ENCODE data around the gene EGLN1.

Gene EGLN1

DNA sequence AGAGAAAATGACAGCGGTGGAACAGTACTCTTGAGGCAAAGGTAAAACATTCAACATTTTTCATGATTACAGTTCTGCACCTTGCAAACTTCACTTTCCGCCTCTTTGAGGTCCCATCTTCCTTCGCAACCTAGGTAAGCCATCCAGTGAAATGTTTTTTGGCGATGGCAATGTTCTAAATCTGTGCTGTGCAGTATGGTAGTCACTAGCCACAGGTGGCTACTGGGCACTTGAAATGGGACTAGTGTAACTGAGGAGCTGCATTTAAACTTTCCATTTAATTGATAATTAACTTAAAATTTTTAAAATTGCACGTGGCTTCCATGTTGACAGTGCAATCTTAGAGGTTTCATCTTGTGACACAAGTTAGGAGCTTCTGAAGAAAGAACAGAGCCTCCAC is 97.4 kb downstream of the EGLN1 start:
- Mint-ChIP-seq H3K4me1 (ENCODE audit: low read depth) (peaks cover 3% of the 10 kb centered on the region), H3K4me3 (no peak overlapping the region), H3K36me3 (ENCODE audit: low read depth) (no peaks in the 10 kb centered on the region), H3K27ac (no peak overlapping the region), H3K9me3 (no peaks in the 10 kb centered on the region), H3K27me3 (no peaks in the 10 kb centered on the region)
- no peak for DNase-seq

GRCh38 chr1:231322880-231323530 is 99.1 kb downstream of the EGLN1 start:
- no peak for DNase-seq
- H3K27me3 Mint-ChIP-seq: no peaks in the 10 kb centered on the region
- no peak overlapping the region for H3K4me3 Mint-ChIP-seq
- no peak overlapping the region for H3K27ac Mint-ChIP-seq
- no peaks in the 10 kb centered on the region for H3K9me3 Mint-ChIP-seq
- no peaks in the 10 kb centered on the region for H3K36me3 Mint-ChIP-seq (ENCODE audit: low read depth)
- no peaks in the 10 kb centered on the region for H3K4me1 Mint-ChIP-seq (ENCODE audit: low read depth)

DNA sequence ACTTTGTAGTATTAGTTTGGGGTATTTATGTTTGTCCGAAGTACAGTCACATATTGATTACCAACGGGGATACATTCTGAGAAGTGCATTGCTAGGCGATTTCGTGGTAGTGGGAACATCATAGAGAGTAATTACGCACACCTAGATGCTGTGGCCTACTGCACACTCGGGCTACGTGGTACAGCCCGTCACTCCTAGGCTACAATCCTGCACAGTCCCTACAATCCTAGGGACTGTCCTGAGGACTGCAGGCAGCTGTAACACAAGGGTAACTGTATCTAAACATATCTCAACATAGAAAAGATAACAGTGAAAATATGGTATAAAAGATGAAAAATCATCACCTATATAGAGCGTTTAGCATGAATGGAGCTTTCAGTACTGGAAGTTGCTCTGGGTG is 103.0 kb downstream of the EGLN1 start:
- Mint-ChIP-seq H3K4me1 (ENCODE audit: low read depth) (peaks cover 1% of the 10 kb centered on the region), H3K9me3 (no peaks in the 10 kb centered on the region), H3K27ac (no peak overlapping the region), H3K36me3 (ENCODE audit: low read depth) (no peaks in the 10 kb centered on the region), H3K27me3 (no peaks in the 10 kb centered on the region), H3K4me3 (no peak overlapping the region)
- no peak for DNase-seq

GRCh38 chr1:231318568-231318967 is 103.5 kb downstream of the EGLN1 start:
- Mint-ChIP-seq H3K9me3 (no peaks in the 10 kb centered on the region), H3K27ac (no peak overlapping the region), H3K4me1 (ENCODE audit: low read depth) (peaks cover 1% of the 10 kb centered on the region), H3K36me3 (ENCODE audit: low read depth) (no peaks in the 10 kb centered on the region), H3K4me3 (no peak overlapping the region), H3K27me3 (no peaks in the 10 kb centered on the region)
- no peak for DNase-seq

DNA sequence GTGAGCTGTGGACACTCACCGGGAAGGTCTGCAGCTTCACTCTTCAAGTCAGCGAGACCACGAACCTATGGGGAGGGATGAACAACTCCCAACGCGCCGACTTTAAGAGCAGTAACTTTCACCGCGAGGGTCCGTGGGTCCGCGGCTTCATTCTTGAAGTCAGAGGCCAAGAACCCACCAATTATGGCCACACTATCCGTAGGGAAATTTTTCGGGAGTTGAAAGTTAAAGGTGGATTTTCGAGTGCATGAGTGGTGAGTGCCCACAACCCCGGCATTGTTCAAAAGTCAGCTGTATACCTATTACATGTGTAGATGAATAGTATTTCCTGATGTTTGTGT is 104.1 kb downstream of the EGLN1 start:
- DNase-seq: no peak
- H3K4me3 Mint-ChIP-seq: no peak overlapping the region
- no peaks in the 10 kb centered on the region for H3K36me3 Mint-ChIP-seq (ENCODE audit: low read depth)

DNA sequence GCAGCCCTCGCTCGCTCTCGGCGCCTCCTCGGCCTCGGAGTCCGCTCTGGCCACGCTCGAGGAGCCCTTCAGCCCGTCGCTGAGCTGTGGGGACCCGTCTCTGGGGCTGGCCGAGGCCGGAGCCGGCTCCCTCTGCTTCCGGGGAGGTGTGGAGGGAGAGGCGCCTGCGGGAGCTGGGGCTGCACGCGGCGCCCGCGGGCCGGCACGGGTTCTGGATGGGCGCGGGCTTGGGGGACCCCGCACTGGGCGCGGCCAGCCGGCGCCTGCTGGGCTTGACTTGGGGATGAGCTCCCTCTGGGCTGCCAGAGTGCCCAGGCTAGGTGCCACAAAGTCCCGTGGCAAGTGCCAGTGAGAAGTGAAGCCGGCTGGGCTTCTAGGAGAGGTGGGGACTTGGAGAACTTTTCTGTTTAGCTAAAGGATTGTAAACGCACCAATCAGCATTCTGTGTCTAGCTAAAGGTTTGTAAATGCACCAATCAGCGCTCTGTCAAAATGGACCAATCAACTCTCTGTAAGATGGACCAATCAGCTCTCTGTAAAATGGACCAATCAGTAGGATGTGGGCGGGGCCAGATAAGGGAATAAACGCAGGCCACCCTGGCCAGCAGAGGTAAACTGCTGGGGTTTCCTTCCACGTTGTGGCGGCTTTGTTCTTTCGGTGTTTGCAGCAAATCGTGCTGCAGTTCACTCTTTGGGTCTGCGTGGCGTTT is 104.6 kb downstream of the EGLN1 start:
- Mint-ChIP-seq H3K36me3 (ENCODE audit: low read depth) (no peaks in the 10 kb centered on the region), H3K27me3 (no peaks in the 10 kb centered on the region), H3K27ac (no peak overlapping the region), H3K9me3 (no peaks in the 10 kb centered on the region), H3K4me3 (no peak overlapping the region), H3K4me1 (ENCODE audit: low read depth) (peaks cover 1% of the 10 kb centered on the region)
- no peak for DNase-seq

More for the DNA sequence above, 104.1 kb downstream of the EGLN1 start:
- no peaks in the 10 kb centered on the region for H3K9me3 Mint-ChIP-seq
- H3K27ac Mint-ChIP-seq: no peak overlapping the region
- H3K27me3 Mint-ChIP-seq: no peaks in the 10 kb centered on the region
- peaks cover 1% of the 10 kb centered on the region for H3K4me1 Mint-ChIP-seq (ENCODE audit: low read depth)

DNA sequence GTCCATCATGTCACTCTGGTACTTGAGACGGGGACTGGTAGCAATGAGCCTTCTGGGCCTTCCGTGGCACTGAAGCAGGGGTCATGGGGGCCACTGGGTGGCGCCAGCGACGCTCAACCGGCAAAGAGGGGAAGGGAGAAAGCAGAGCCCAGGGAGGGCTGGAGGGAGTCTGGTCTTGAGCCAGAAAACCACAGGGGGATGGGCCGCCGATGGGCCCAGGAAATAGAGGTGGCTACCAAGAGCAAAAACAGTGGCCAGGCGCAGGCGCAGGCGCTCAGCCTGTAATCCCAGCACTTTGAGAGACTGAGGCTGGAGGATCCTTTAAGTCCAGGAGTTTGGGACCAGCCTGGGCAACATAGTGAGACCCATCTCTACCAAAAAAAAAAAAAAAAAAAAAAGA is 106.2 kb downstream of the EGLN1 start:
- Mint-ChIP-seq H3K4me3 (no peak overlapping the region), H3K4me1 (ENCODE audit: low read depth) (peaks cover 1% of the 10 kb centered on the region), H3K27ac (no peak overlapping the region), H3K27me3 (no peaks in the 10 kb centered on the region), H3K36me3 (ENCODE audit: low read depth) (no peaks in the 10 kb centered on the region), H3K9me3 (no peaks in the 10 kb centered on the region)
- peak; percentile 58 for DNase-seq

Data from activated T-cell treated with anti-CD3 and anti-CD28 coated beads, Interleukin-2, amount 50 U/mL, for 24 hours (primary cell).